GM21619 (cell line): ENCODE data around the gene CELSR1.
"Not testable (repeated sequence)": the region's sequence is repeated elsewhere in the genome, so short reads cannot be mapped to it uniquely, and the experiment has no call there.

Experiments
- ATAC-seq: cut with Tn5 transposase; IDR thresholded peaks from one replicate; pipeline ENCODE4 v1.9.1; 2021; ENCODE audit not compliant: unreplicated experiment

CELSR1 gene

GRCh38 chr22:46533070-46533833 lies 4.2 kb downstream of the CELSR1 start:
- no peak for ATAC-seq

GRCh38 chr22:46532416-46532815 lies 5.0 kb downstream of the CELSR1 start:
- no peak for ATAC-seq

GRCh38 chr22:46531581-46532175 lies 5.7 kb downstream of the CELSR1 start:
- ATAC-seq: no peak

- ATAC-seq: no peak
Measured at GRCh38 chr22:46528121-46528610, 9.3 kb downstream of the CELSR1 start.

GRCh38 chr22:46526244-46526839 lies 11.1 kb downstream of the CELSR1 start:
- ATAC-seq: no peak

GRCh38 chr22:46525389-46526243 lies 11.8 kb downstream of the CELSR1 start:
- ATAC-seq: no peak

- no peak for ATAC-seq
Measured at GRCh38 chr22:46524203-46524740, 13.1 kb downstream of the CELSR1 start.

GRCh38 chr22:46522797-46523196 lies 14.6 kb downstream of the CELSR1 start:
- no peak for ATAC-seq

- no peak for ATAC-seq
Measured at GRCh38 chr22:46521994-46522393, 15.4 kb downstream of the CELSR1 start.

GRCh38 chr22:46520880-46521279 lies 16.5 kb downstream of the CELSR1 start:
- ATAC-seq: no peak

GRCh38 chr22:46519377-46519776 lies 18.0 kb downstream of the CELSR1 start:
- ATAC-seq: no peak

GRCh38 chr22:46518542-46519325 lies 18.7 kb downstream of the CELSR1 start:
- ATAC-seq: no peak

GRCh38 chr22:46518038-46518437 lies 19.4 kb downstream of the CELSR1 start:
- ATAC-seq: no peak

GRCh38 chr22:46517255-46517761 lies 20.1 kb downstream of the CELSR1 start:
- no peak for ATAC-seq

- no peak for ATAC-seq
Measured at GRCh38 chr22:46516638-46517037, 20.8 kb downstream of the CELSR1 start.

- not testable (repeated sequence) for ATAC-seq
Measured at GRCh38 chr22:46516112-46516487, 21.3 kb downstream of the CELSR1 start.

GRCh38 chr22:46515208-46516111 lies 22.0 kb downstream of the CELSR1 start:
- no peak for ATAC-seq

- no peak for ATAC-seq
Measured at GRCh38 chr22:46514592-46515207, 22.7 kb downstream of the CELSR1 start.
